HepG2 (cell line): ENCODE measurements around the gene VIT.

Experiments
- CTCF ChIP-seq: sonication (generic); formaldehyde crosslinking; IDR thresholded peaks from 2 replicates; pipeline ENCODE4 v1.5.0; 2020; ENCODE audit warnings: mild to moderate bottlenecking, missing genetic modification reagents, moderate library complexity
- EZH2 ChIP-seq: conservative IDR thresholded peaks from 2 replicates; pipeline ENCODE4 v1.6.1; 2012; ENCODE audit warnings: mild to moderate bottlenecking, low read depth, low read length, moderate library complexity
- GABPA ChIP-seq, 2 experiments: IDR thresholded peaks; 2 replicates each; pipeline ENCODE4 v1.6.1; 2011 to 2016; ENCODE audit warnings: low read depth in 2 of 2, low read length in 1 of 2, missing biosample characterization in 1 of 2, missing genetic modification characterization in 1 of 2
- HOXA9 ChIP-seq: sonication (generic); formaldehyde crosslinking; IDR thresholded peaks from 2 replicates; pipeline ENCODE4 v1.8.1; 2022; ENCODE audit warnings: missing genetic modification reagents, mild to moderate bottlenecking, moderate library complexity, borderline replicate concordance
- PITX1 ChIP-seq: sonication (generic); formaldehyde crosslinking; IDR thresholded peaks from 2 replicates; pipeline ENCODE4 v1.5.1; 2020; ENCODE audit warnings: mild to moderate bottlenecking, missing genetic modification reagents
- POLR2AphosphoS5 ChIP-seq: IDR thresholded peaks from 2 replicates; pipeline ENCODE4 v1.6.1; 2012; ENCODE audit warnings: low read depth, low read length
- ZNF383 ChIP-seq: sonication (generic); formaldehyde crosslinking; IDR thresholded peaks from 2 replicates; pipeline ENCODE4 v1.4.0; 2020; ENCODE audit warnings: missing genetic modification reagents, mild to moderate bottlenecking, borderline replicate concordance

- TF ChIP-seq GABPA (IDR thresholded peaks at IDR 0.05; ENCODE audit: low read depth, low read length) (no peak), GABPA (CRISPR knock-in tag; IDR thresholded peaks at IDR 0.05; ENCODE audit: low read depth) (no peak), EZH2 (no peak), CTCF (CRISPR knock-in tag) (no peak), POLR2AphosphoS5 (no peak), PITX1 (CRISPR knock-in tag) (no peak), ZNF383 (CRISPR knock-in tag) (no peak), HOXA9 (CRISPR knock-in tag) (no peak)
Observed at GRCh38 chr2:36773947-36774346, 77.4 kb downstream of the VIT start.
